Right lobe of liver (tissue), 6 donors: ENCODE results near the gene COL4A5. TPM values are rescaled to one million over a fixed set of nuclear protein-coding genes. Genes with fewer than 3 reads are reported as not detected.
A peak's percentile ranks its signal among the peaks of the same experiment; 100 is the strongest.

Experiments used
- ATAC-seq, 4 donors: fragments of 200-7000 bp; cut with Tn5 transposase; one replicate each; pipeline ENCODE4 v1.9.1; 2020; ENCODE audit warnings: mild to moderate bottlenecking in 4 of 4, moderate library complexity in 4 of 4
- DNase-seq, 3 donors: peaks; one replicate each; pipeline ENCODE4 v3.0.0-alpha.2; 2020
- H3K27ac ChIP-seq, 3 donors: fragments of 200-600 bp; one replicate each; pipeline ENCODE4 v1.8.0; 2022
- H3K27me3 ChIP-seq, 2 donors: fragments of 200-600 bp; one replicate each; pipeline ENCODE4 v1.8.0; 2022
- H3K36me3 ChIP-seq, 4 donors: fragments of 200-600 bp; sonication (generic) in 1 of 4; one replicate each; pipeline versions ENCODE4 v1.5.1 to v1.8.0; 2017 to 2022; ENCODE audit warnings: control low read depth in 1 of 4
- H3K4me1 ChIP-seq, 4 donors: fragments of 200-600 bp; sonication (generic) in 1 of 4; one replicate each; pipeline versions ENCODE4 v1.5.1 to v1.8.0; 2017 to 2022; ENCODE audit warnings: control low read depth in 1 of 4
- H3K4me3 ChIP-seq, 3 donors: fragments of 200-600 bp; one replicate each; pipeline ENCODE4 v1.8.0; 2022
- H3K9me3 ChIP-seq, 4 donors: fragments of 200-600 bp; sonication (generic) in 1 of 4; one replicate each; pipeline versions ENCODE4 v1.5.1 to v1.8.0; 2017 to 2022; ENCODE audit warnings: control low read depth in 1 of 4
- POLR2A ChIP-seq: fragments of 450-650 bp; IDR thresholded peaks from one replicate; pipeline ENCODE4 v1.6.1; 2017; ENCODE audit warnings: antibody characterized with exemption, mild to moderate bottlenecking
- WGBS: methylation state at CpG from one replicate; pipeline ENCODE4 v1.1.6; 2018; ENCODE audit warnings: low coverage, low lambda C conversion rate; ENCODE audit not compliant: insufficient coverage; ENCODE audit errors: missing lambda C conversion rate; 5-methylcytosine and 5-hydroxymethylcytosine counted together
- intact Hi-C, 2 donors: fragments of 100-400 bp; cut with DNase I; formaldehyde crosslinking; loops; one replicate each; pipeline versions ENCODE4 v1.11.2 to v1.14.1; 2022
- total RNA-seq, 6 experiments: library from RNA; depleted of rRNA in 2 of 6; stranded (reverse); fragments of >200 nt in 2 of 6; fragmentation: NEBNext Ultra II Directional in 3 of 6; extraction: Animal tissue kit (Norgen Biotek cat#: 25700) in 3 of 6; gene quantifications; one replicate each; pipeline versions ENCODE4 v1.1.0 to v1.2.4, GENCODE V29; 2016 to 2023
- TF ChIP-seq, protein P1 (sequence below), 4 donors: fragments of 200-600 bp in 3 of 4; fragments of 450-650 bp in 1 of 4; IDR thresholded peaks; one replicate each; pipeline versions ENCODE4 v1.5.1 to v1.8.0; 2016 to 2022; ENCODE audit warnings: antibody characterized with exemption in 4 of 4, mild to moderate bottlenecking in 2 of 4
- donor health status: DM: no; HTN: yes; CAD: no.
- donor health status: DM: no; HTN: no; CAD: no.
- donor health status: DM: no; HTN: no; CAD: no.
- donor health status: DM: no; HTN: yes; CAD: no.
- donor health status: DM: no; HTN: yes; CAD: no.

COL4A5 gene
- total RNA-seq, 6 experiments from 2014 or later = 0.65 to 4.0 (median 1.6) TPM

DNA sequence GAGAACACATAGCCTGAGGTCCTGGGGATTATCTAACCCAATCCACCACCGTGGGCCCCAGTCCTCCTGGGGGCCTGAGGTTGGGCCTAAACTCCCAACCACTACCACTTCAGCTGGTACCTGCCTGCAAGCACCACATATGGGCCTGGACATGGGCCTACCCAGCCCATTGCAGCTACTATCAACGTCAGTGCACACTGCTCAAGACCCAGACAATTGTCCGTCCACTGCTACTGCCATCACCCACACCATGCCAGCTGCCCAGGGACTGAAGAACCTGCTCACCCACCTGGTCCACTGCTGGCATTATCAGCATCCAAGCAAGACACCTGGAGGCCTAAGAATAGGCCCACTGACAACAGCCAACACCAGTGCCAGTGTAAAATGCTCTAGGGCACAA lies 88.1 kb downstream of the COL4A5 start:
- intact Hi-C loops = no loop called here
- H3K4me1 ChIP-seq = no peaks in the 10 kb centered on the region
- no peak overlapping the region for H3K27ac ChIP-seq
- H3K9me3 ChIP-seq = no peaks in the 10 kb centered on the region
- TF ChIP-seq, protein P1, sequence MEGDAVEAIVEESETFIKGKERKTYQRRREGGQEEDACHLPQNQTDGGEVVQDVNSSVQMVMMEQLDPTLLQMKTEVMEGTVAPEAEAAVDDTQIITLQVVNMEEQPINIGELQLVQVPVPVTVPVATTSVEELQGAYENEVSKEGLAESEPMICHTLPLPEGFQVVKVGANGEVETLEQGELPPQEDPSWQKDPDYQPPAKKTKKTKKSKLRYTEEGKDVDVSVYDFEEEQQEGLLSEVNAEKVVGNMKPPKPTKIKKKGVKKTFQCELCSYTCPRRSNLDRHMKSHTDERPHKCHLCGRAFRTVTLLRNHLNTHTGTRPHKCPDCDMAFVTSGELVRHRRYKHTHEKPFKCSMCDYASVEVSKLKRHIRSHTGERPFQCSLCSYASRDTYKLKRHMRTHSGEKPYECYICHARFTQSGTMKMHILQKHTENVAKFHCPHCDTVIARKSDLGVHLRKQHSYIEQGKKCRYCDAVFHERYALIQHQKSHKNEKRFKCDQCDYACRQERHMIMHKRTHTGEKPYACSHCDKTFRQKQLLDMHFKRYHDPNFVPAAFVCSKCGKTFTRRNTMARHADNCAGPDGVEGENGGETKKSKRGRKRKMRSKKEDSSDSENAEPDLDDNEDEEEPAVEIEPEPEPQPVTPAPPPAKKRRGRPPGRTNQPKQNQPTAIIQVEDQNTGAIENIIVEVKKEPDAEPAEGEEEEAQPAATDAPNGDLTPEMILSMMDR (IDR thresholded peaks at IDR 0.05) = no peak
- TF ChIP-seq POLR2A = no peak
- no peak for DNase-seq
- ATAC-seq = peak in 1 of 4 donors; percentile 33
- WGBS = 33% methylated on average over 1 of the region's 3 CpGs
- peaks cover 0 to 13% of the 10 kb centered on the region in 2 donors for H3K27me3 ChIP-seq
- H3K4me3 ChIP-seq = no peak overlapping the region
- H3K36me3 ChIP-seq = no peaks in the 10 kb centered on the region

DNA sequence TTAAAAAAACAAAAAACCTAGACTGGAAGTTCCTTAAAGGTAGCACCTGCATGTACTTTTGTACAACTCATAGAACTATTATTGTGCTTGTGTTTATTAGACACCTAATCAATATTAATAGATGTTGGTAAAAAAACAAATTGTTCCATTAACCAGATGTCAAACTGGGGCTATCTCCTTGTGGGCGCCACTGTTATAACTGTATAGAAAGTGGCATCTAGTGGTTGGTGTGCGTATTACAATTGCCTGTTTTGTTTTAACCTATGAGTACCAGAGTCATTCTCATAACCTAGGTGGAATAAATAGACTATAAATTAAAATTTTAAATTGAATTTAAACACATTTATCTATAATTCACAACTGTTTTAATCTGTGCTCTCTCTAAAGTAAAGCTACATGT lies 97.4 kb downstream of the COL4A5 start:
- intact Hi-C loops = loop anchor here in 1 of 2 donors (10.0 kb wide), 1 partner anchor 312 kb away; no protein-coding TSS in a partner anchor
- WGBS = 2% methylated on average over 2 of the region's 2 CpGs
- Histone ChIP-seq H3K9me3 (no peaks in the 10 kb centered on the region), H3K27ac (no peak overlapping the region), H3K36me3 (no peaks in the 10 kb centered on the region), H3K4me3 (no peak overlapping the region), H3K27me3 (peaks cover 0 to 6% of the 10 kb centered on the region in 2 donors), H3K4me1 (no peaks in the 10 kb centered on the region)
- TF ChIP-seq, protein P1 (IDR thresholded peaks at IDR 0.05) = peak; percentile 74 to 85 (median 77)
- no peak for TF ChIP-seq POLR2A
- DNase-seq (no peak), ATAC-seq (peak; percentile 69 to 83 (median 76))

DNA sequence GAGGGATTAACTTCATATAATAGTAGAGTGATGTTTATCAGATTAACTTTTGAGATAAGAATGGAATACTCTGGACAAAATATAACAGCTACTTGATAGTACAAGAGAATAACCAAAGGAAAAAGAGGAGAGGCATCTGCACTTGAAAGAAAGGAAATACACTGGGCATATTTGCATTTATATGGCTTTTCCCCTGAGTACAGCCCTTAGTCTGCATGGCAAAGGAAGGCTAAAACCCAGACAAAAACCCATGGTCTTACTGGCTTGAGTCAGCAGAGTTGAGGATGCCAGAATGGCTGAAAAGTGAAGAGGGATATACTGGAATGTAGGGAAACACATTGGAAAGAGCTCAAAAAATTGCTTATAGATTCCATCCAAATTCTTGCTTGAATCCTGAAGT lies 101.6 kb downstream of the COL4A5 start:
- ATAC-seq (no peak), DNase-seq (no peak)
- no peak overlapping the region for H3K4me3 ChIP-seq
- TF ChIP-seq, protein P1 (IDR thresholded peaks at IDR 0.05) = no peak
- TF ChIP-seq POLR2A = no peak
- intact Hi-C loops = no loop called here
- H3K36me3 ChIP-seq = no peaks in the 10 kb centered on the region
- H3K27ac ChIP-seq = no peak overlapping the region
- peaks cover 0 to 6% of the 10 kb centered on the region in 2 donors for H3K27me3 ChIP-seq
- no peaks in the 10 kb centered on the region for H3K9me3 ChIP-seq
- no peaks in the 10 kb centered on the region for H3K4me1 ChIP-seq

DNA sequence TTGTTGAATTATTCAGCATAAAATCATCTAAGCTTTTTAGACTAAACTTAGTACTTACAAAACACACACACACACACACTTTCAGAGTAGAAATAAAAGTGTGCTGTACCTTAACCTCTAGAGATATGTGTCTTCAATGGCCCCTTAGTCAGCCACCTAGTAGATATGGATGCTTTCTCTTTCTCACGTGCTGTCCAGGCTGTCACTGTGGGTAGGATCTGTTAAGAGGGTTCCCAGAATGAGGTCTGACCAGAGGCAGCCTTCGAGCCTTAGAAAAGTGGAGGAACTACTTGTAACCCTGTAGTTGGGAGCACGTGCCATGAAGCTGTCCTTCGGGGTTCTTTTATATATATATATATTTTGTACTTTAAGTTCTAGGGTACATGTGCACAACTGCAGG lies 117.9 kb downstream of the COL4A5 start:
- 49% methylated on average over 4 of the region's 4 CpGs for WGBS
- intact Hi-C loops = no loop called here
- H3K4me1 ChIP-seq = no peaks in the 10 kb centered on the region
- ATAC-seq = no peak
- DNase-seq = no peak
- H3K9me3 ChIP-seq = no peaks in the 10 kb centered on the region
- H3K27ac ChIP-seq = no peak overlapping the region
- H3K4me3 ChIP-seq = no peak overlapping the region
- no peaks in the 10 kb centered on the region for H3K27me3 ChIP-seq
- TF ChIP-seq, protein P1 (IDR thresholded peaks at IDR 0.05) = no peak
- no peak for TF ChIP-seq POLR2A
- H3K36me3 ChIP-seq = no peaks in the 10 kb centered on the region

DNA sequence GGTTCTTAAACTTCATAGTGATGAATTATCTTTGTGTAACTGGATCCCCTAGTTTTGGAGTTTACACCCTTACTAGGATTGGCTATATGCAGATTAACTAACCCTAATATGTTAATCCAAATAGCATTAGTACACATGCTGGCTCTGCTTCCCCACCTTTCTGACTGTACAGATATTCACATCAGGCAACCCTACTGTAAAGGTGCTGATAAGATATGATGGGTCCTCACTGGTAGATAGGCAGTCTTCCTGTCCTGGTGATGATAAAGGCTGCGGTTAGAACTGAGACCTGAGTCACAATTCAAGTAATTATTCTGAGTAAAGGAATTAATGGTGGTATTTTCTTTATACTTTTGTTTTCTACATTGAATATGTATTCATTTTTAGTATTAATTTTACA lies 118.6 kb downstream of the COL4A5 start:
- no peak for DNase-seq
- no peaks in the 10 kb centered on the region for H3K27me3 ChIP-seq

More for the DNA sequence above, 118.6 kb downstream of the COL4A5 start:
- no peak for TF ChIP-seq POLR2A
- TF ChIP-seq, protein P1 (IDR thresholded peaks at IDR 0.05) = no peak
- intact Hi-C loops = no loop called here
- ATAC-seq = no peak
- no peaks in the 10 kb centered on the region for H3K36me3 ChIP-seq
- H3K9me3 ChIP-seq = no peaks in the 10 kb centered on the region
- H3K27ac ChIP-seq = no peak overlapping the region
- no peaks in the 10 kb centered on the region for H3K4me1 ChIP-seq
- H3K4me3 ChIP-seq = no peak overlapping the region
- 43% methylated on average over 1 of the region's 1 CpG for WGBS
